K562 (cell line): ENCODE results near the gene FAAP24. TPM values are rescaled to one million over a fixed set of nuclear protein-coding genes. Genes with fewer than 3 reads are reported as not detected.
A peak's percentile ranks its signal among the peaks of the same experiment; 100 is the strongest.

Experiments used
- CTBP1 ChIP-seq: fragments of 450-650 bp; IDR thresholded peaks from 2 replicates; pipeline ENCODE4 v1.6.1; 2016; ENCODE audit warnings: borderline replicate concordance
- CXXC5 ChIP-seq: fragments of 250-450 bp; sonication (Bioruptor Pico); IDR thresholded peaks from 2 replicates; pipeline ENCODE4 v1.8.0; 2022; ENCODE audit warnings: inconsistent platforms, mild to moderate bottlenecking, moderate library complexity
- HMG20B ChIP-seq: fragments of 250-450 bp; sonication (Bioruptor Pico); IDR thresholded peaks from 2 replicates; pipeline ENCODE4 v1.5.0; 2021; ENCODE audit warnings: mild to moderate bottlenecking
- HNRNPLL ChIP-seq: fragments of 200-400 bp; formaldehyde crosslinking; IDR thresholded peaks from 2 replicates; pipeline ENCODE4 v1.6.1; 2017; ENCODE audit warnings: low read length, low read depth, mild to moderate bottlenecking; ENCODE audit not compliant: poor library complexity, severe bottlenecking
- HSF4 ChIP-seq: fragments of 250-450 bp; sonication (Bioruptor Pico); IDR thresholded peaks from 2 replicates; pipeline ENCODE4 v2.1.2; 2022; ENCODE audit warnings: mild to moderate bottlenecking, moderate library complexity, borderline replicate concordance
- JUN ChIP-seq, 2 experiments: sonication (generic) in 1 of 2; formaldehyde crosslinking in 1 of 2; IDR thresholded peaks; 2 replicates each; pipeline versions ENCODE4 v1.6.1 to v1.8.0; 2012 to 2022; ENCODE audit warnings: borderline replicate concordance in 2 of 2, mild to moderate bottlenecking in 2 of 2, improper control_type of control experiment in 1 of 2, low read depth in 1 of 2, low read length in 1 of 2, missing genetic modification reagents in 1 of 2
- MEF2A ChIP-seq: IDR thresholded peaks from 2 replicates; pipeline ENCODE4 v1.6.1; 2011; ENCODE audit warnings: low read depth, mild to moderate bottlenecking, low read length, moderate library complexity; ENCODE audit not compliant: control insufficient read depth
- POLR2H ChIP-seq: IDR thresholded peaks from 2 replicates; pipeline ENCODE4 v1.6.1; 2016; ENCODE audit warnings: missing genetic modification characterization, low read depth, mild to moderate bottlenecking, control low read depth, missing compliant biosample characterization, moderate library complexity
- SMAD2 ChIP-seq: fragments of 150-350 bp; IDR thresholded peaks from 2 replicates; pipeline ENCODE4 v1.6.1; 2014; ENCODE audit warnings: low read depth, mild to moderate bottlenecking, low read length
- TEAD1 ChIP-seq, 2 experiments: fragments of 450-650 bp in 1 of 2; sonication (generic) in 1 of 2; formaldehyde crosslinking; IDR thresholded peaks; 2 replicates each; pipeline versions ENCODE4 v1.4.0 to v1.8.0; 2020 to 2022; ENCODE audit warnings: mild to moderate bottlenecking in 2 of 2, missing genetic modification reagents in 1 of 2
- ZNF134 ChIP-seq: fragments of 250-450 bp; sonication (Bioruptor Pico); conservative IDR thresholded peaks from 2 replicates; pipeline ENCODE4 v1.4.0; 2020
- ZNF146 ChIP-seq: IDR thresholded peaks from one replicate; pipeline ENCODE4 v1.6.1; 2018; ENCODE audit warnings: missing compliant biosample characterization; ENCODE audit not compliant: unreplicated experiment
- ZNF212 ChIP-seq: fragments of 450-650 bp; formaldehyde crosslinking; IDR thresholded peaks from 2 replicates; pipeline ENCODE4 v1.4.0; 2020; ENCODE audit warnings: mild to moderate bottlenecking
- ZNF274 ChIP-seq: IDR thresholded peaks from 2 replicates; pipeline ENCODE4 v1.6.1; 2011; ENCODE audit warnings: low read depth, mild to moderate bottlenecking, low read length, moderate library complexity, borderline replicate concordance
- ZNF561 ChIP-seq: fragments of 450-650 bp; formaldehyde crosslinking; conservative IDR thresholded peaks from 2 replicates; pipeline ENCODE4 v1.4.0; 2020; ENCODE audit warnings: mild to moderate bottlenecking, moderate library complexity
- ZNF589 ChIP-seq: fragments of 200-800 bp; sonication (Bioruptor generic); IDR thresholded peaks from 2 replicates; pipeline ENCODE4 v1.6.1; 2016; ENCODE audit warnings: low read depth, missing genetic modification characterization, missing compliant biosample characterization
- polyA plus RNA-seq, 8 experiments: library from polyadenylated mRNA; depleted of rRNA in 4 of 8; stranded (reverse) in 5 of 8; unstranded in 3 of 8; fragments of >200 nt; fragmentation: Nextera tagmentation in 2 of 8; fragmentation: Illumina TruSeq in 1 of 8; extraction: Ambion mirVana in 2 of 8; extraction: Trizol in 1 of 8; gene quantifications; 2 replicates each; pipeline versions ENCODE4 v1.2.1 to v1.2.3, GENCODE V29; 2011 to 2014; ENCODE audit warnings: inconsistent platforms in 1 of 8, missing spikeins in 1 of 8
- total RNA-seq, 7 experiments: library from RNA; depleted of rRNA in 6 of 7; stranded (reverse); fragments of >200 nt in 6 of 7; fragmentation: Illumina TruSeq in 2 of 7; extraction: Trizol in 2 of 7; gene quantifications; 2 replicates each; pipeline versions ENCODE4 v1.2.1 to v1.2.3, GENCODE V29; 2011 to 2021; ENCODE audit warnings: low replicate concordance in 1 of 7
- TF ChIP-seq, protein P1 (sequence below): fragments of 450-650 bp; formaldehyde crosslinking; IDR thresholded peaks from 2 replicates; pipeline ENCODE4 v1.4.0; 2020; ENCODE audit warnings: mild to moderate bottlenecking, moderate library complexity
- TF ChIP-seq, protein P2 (sequence below): sonication (generic); formaldehyde crosslinking; IDR thresholded peaks from 2 replicates; pipeline ENCODE4 v1.8.0; 2022; ENCODE audit warnings: missing genetic modification reagents, mild to moderate bottlenecking, moderate library complexity, borderline replicate concordance
- TF ChIP-seq, protein P3 (sequence below): fragments of 250-450 bp; sonication (Bioruptor Pico); IDR thresholded peaks from 2 replicates; pipeline ENCODE4 v1.8.0; 2022; ENCODE audit warnings: moderate library complexity, mild to moderate bottlenecking, inconsistent platforms
- TF ChIP-seq, protein P4 (sequence below), 2 experiments: fragments of 450-650 bp; IDR thresholded peaks; 2 replicates each; pipeline ENCODE4 v1.6.1; 2018; ENCODE audit warnings: mild to moderate bottlenecking in 2 of 2, low read depth in 1 of 2; ENCODE audit not compliant: partially characterized antibody in 2 of 2

The FAAP24 gene
- total and polyA plus RNA-seq, 9 of the 15 experiments (the other 6 are each of a cell fraction or from before 2014, with no cell fraction given) = 4.6 to 21.6 (median 8.2) TPM

DNA sequence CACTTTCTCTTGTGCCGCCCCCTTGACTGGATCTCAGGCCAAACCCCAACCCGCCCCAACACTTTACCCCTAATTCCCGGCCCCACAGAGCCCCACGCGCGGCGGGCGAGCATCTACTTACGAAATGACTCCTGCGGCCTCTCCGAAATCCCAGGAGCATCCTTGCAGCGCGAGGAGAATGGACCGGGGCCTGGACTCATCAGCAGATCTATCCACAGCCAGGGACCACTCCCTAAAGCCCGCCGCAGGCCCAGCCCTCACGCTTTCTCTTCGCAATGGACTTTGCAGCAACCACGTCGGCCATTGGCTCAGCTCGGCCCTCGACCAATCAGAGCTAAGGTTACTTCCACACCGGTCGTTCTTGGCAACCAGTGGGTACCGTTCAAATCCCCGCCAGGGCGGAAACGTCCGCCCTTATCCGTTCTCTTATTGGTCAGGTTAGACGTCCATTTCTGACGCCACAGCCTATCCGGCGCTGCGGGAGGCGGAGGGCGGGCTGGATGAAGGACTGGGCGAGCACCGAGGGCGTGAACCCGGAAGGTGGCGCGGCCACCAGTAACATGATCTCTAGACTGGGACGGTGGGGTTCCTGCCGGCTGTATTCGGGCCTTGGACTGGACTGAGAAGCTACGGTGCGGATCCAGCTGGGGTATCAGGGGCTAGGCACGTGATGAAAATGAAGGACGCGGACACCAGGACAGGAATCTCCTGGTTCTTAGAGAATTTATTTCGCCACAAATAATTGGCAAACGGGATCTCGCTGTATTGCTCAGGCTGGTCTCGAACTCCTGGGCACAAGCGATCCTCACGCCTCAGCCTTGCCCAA lies at the start of gene FAAP24, which contains the start of gene CEP89 (continued):
- TF ChIP-seq, protein P1, sequence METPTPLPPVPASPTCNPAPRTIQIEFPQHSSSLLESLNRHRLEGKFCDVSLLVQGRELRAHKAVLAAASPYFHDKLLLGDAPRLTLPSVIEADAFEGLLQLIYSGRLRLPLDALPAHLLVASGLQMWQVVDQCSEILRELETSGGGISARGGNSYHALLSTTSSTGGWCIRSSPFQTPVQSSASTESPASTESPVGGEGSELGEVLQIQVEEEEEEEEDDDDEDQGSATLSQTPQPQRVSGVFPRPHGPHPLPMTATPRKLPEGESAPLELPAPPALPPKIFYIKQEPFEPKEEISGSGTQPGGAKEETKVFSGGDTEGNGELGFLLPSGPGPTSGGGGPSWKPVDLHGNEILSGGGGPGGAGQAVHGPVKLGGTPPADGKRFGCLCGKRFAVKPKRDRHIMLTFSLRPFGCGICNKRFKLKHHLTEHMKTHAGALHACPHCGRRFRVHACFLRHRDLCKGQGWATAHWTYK (CRISPR knock-in tag) = no peak
- TF ChIP-seq ZNF212 (CRISPR knock-in tag) = no peak
- TF ChIP-seq ZNF146 (CRISPR knock-in tag) = no peak
- no peak for TF ChIP-seq HNRNPLL
- TF ChIP-seq, protein P2, sequence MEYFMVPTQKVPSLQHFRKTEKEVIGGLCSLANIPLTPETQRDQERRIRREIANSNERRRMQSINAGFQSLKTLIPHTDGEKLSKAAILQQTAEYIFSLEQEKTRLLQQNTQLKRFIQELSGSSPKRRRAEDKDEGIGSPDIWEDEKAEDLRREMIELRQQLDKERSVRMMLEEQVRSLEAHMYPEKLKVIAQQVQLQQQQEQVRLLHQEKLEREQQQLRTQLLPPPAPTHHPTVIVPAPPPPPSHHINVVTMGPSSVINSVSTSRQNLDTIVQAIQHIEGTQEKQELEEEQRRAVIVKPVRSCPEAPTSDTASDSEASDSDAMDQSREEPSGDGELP (CRISPR knock-in tag) = peak; percentile 87; the same call in 1 of the 2 replicates
- no peak for TF ChIP-seq HMG20B (CRISPR knock-in tag)
- no peak for TF ChIP-seq ZNF274
- no peak for TF ChIP-seq HSF4
- no peak for TF ChIP-seq ZNF134 (CRISPR knock-in tag)
- peak; percentile 91 for TF ChIP-seq CXXC5
- no peak for TF ChIP-seq ZNF589 (CRISPR knock-in tag)
- TF ChIP-seq CTBP1 = peak; percentile 72; the same call in 1 of the 2 replicates
- no peak for TF ChIP-seq JUN (IDR thresholded peaks at IDR 0.05; ENCODE audit: borderline replicate concordance, low read depth, low read length)
- TF ChIP-seq JUN (CRISPR knock-in tag; IDR thresholded peaks at IDR 0.05; ENCODE audit: borderline replicate concordance) = no peak
- TF ChIP-seq SMAD2 = no peak
- TF ChIP-seq POLR2H (tag) = peak; percentile 60; the same call in 1 of the 2 replicates
- TF ChIP-seq, protein P3, sequence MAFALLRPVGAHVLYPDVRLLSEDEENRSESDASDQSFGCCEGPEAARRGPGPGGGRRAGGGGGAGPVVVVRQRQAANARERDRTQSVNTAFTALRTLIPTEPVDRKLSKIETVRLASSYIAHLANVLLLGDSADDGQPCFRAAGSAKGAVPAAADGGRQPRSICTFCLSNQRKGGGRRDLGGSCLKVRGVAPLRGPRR (CRISPR knock-in tag) = no peak
- no peak for TF ChIP-seq ZNF561 (CRISPR knock-in tag)
- TF ChIP-seq MEF2A = no peak
- TF ChIP-seq, protein P4, sequence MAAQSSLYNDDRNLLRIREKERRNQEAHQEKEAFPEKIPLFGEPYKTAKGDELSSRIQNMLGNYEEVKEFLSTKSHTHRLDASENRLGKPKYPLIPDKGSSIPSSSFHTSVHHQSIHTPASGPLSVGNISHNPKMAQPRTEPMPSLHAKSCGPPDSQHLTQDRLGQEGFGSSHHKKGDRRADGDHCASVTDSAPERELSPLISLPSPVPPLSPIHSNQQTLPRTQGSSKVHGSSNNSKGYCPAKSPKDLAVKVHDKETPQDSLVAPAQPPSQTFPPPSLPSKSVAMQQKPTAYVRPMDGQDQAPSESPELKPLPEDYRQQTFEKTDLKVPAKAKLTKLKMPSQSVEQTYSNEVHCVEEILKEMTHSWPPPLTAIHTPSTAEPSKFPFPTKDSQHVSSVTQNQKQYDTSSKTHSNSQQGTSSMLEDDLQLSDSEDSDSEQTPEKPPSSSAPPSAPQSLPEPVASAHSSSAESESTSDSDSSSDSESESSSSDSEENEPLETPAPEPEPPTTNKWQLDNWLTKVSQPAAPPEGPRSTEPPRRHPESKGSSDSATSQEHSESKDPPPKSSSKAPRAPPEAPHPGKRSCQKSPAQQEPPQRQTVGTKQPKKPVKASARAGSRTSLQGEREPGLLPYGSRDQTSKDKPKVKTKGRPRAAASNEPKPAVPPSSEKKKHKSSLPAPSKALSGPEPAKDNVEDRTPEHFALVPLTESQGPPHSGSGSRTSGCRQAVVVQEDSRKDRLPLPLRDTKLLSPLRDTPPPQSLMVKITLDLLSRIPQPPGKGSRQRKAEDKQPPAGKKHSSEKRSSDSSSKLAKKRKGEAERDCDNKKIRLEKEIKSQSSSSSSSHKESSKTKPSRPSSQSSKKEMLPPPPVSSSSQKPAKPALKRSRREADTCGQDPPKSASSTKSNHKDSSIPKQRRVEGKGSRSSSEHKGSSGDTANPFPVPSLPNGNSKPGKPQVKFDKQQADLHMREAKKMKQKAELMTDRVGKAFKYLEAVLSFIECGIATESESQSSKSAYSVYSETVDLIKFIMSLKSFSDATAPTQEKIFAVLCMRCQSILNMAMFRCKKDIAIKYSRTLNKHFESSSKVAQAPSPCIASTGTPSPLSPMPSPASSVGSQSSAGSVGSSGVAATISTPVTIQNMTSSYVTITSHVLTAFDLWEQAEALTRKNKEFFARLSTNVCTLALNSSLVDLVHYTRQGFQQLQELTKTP (IDR thresholded peaks at IDR 0.05; ENCODE audit: low read depth in 1 of 2, partially characterized antibody in 2 of 2) = peak in 1 of 2 experiments; percentile 57
- 0 out of 4 replicates have a peak, but pooled peaks of 1 of the 2 experiments have one; percentile 20 for TF ChIP-seq TEAD1 (CRISPR knock-in tag; IDR thresholded peaks at IDR 0.05)
